ENCODE results near the gene STK32C.
"Not testable (repeated sequence)": the region's sequence is repeated elsewhere in the genome, so short reads cannot be mapped to it uniquely, and the experiment has no call there.

STK32C gene

DNA sequence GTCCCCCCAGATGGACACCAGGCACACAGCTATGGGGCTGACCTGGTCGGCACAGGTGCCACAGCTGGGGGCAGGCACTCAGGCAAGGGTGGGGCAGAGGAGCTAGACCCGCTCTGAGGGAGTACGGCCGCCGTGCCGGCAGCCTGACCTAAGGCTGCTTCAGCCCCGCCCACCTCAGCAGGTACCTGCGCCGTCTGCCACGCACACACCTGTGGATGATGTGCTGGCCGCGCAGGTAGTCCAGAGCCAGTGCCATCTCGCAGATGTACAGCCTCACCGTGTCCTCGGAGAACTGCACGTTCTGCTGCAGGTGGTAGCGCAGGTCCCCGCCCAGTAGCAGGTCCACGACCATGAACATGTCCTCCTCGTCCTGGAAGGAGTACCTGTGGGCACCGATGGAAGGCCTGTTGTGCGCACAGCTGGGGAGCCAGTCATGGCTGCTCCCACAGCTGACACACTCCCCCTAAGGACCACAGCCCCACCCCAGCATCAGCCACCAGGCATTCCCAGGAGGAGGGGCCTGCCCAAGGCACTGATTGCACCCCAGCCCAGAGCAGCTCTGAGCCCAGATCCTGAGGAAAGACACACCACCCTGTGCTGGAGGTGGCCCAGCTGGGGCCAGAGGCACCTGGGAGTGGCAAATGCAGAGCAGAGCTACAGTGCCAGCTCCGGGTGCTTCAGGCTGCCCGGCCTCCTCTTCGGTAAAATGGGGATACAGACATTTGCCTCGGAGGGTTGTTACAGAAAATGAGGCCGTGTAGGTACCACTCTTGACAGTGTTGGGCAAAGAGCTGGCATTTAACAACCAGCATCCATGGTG lies 81.0 kb downstream of the STK32C start:
- no peak for DNase-seq

DNA sequence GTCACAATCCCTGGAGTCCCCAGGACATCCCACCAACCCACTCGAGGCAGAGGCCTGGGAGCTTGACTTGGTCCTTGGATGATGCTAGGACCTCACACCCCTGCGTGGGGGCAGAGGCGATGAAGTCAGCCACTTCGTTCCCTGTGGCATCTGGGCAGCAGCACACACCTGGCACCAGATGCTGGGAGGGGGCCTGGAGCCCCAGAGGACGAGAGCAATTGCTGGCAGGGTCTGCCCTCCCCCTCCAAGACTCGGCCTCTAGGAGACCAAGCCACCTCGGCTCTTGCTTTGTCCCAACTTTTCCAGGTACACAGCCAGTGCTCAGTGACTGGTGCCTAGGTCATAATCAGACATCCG lies 81.9 kb downstream of the STK32C start:
- no peak for DNase-seq

DNA sequence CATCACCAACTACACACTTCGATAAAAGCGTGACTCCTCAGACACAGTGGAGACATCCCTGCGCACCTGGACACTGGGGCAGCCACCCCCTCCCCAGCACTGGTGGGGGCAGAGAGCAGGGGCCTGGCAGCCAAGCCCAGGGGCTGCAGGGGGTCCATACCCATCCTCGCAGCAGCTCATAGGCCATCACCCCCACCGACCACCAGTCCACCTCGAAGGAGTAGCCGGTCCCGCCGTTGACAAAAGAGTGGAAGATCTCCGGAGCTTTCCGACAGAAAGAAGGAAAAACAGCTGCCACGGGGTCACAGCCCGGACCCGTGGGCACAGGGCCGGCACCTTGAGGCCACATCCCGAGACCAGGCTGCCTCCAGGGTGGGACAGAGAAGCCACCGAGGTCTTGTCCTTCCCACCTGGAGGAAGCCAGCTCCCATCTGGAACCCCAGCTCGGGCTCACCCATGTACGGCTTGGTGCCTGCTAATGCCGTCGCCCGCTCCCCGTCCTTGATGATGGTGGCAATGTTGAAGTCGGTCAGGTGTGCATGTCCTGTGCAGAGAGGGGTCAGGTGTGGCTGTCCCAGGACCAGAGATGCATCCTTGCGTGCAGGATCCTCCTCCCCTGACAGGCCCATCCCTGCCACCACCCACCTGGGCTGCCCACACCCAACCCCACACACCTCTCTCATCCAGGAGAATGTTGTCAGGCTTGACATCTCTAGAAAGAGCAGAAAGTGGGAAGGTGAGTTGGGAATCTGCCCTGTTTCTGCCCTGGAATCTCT lies 82.5 kb downstream of the STK32C start:
- no peak for DNase-seq

DNA sequence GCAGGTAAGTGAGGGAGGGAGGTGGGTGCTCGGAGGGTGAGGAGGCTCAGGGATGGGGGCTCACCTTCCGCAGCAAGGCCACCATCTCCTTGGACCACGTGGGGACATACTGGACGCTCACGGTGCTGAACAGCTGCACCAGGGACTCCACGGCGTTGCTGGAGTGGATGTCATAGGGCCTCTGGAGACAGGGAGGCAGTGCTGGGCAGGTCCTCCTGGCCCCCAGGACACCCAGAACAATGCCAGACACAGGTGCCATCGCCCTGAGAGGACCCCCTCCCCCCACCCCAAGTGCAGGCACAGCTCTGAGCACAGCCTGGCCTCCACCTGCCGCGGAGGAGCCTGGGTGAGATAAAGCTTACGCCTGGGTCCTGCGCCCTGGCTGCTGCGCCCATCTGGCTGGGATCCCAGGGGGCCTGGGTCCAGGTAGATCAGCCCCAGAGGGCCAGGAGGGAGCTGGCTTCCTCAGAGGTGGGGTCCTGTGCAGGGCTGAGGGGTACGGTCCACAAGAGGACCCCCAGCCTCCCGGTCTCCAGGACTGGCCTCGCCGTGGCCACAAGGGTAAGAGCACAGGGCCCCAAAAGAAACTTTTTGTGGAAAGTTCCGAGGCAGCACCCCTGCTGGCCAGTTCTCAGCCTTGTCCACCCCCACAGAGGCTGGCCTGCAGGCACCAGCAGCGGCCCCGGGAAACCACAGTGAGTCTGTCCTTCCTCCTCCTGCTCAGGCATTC lies 83.2 kb downstream of the STK32C start:
- no peak for DNase-seq

DNA sequence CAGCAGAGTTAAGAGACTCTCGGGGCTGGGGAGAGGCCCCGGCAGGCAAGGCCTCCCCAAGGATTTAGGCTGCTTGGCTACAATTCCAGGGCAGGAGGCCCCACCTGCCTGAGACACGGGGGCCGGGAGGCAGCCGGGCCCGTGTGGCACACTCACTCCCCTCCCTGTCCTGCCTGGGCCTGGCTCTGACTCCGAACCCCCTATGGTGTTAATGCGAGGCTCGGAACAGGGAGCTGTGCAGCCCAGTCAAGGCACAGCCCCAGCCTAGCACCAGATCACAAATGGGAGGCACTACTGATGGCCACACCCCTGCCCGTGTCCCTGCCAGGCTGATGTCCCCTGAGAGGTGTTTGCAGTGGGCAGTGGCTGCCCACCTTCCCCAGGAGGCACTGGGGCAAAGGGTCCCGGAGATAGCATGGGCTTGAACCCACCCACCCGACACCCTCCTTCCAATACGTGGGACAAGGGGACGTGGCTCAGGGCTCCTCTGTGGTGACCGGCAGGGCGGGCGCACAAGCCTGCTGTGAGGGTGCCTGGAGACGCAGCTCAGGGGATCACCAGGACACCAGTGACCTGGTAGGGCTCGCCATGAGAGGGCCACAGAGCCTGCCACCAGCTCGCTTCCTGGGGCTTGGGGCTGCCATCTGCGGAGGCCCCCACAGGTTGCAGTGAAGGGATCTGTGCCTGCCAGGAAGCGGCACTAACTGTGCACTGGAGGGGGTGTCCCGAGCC lies 84.0 kb downstream of the STK32C start:
- DNase-seq = no peak

DNA sequence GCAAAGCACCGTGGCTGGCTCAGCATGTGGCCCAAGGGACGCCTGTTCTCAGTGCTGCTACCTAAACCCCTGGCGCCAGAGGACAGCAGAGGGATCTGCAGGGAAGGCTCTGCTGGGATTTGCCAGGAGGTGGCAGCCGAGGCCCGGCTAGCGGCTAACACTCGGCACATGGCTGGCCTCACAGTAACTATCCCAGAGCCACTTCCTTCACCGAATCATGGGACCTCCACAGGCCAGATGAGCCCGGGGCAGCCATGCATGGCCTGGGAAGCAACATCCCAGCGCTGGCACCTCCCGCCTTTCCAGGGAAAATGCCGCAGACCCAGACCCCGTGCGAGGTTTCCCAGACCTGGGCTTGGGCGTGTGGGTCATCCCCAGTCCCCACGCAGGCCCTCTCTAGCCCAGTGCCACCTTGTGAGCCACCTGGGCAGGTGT lies 84.6 kb downstream of the STK32C start:
- no peak for DNase-seq

DNA sequence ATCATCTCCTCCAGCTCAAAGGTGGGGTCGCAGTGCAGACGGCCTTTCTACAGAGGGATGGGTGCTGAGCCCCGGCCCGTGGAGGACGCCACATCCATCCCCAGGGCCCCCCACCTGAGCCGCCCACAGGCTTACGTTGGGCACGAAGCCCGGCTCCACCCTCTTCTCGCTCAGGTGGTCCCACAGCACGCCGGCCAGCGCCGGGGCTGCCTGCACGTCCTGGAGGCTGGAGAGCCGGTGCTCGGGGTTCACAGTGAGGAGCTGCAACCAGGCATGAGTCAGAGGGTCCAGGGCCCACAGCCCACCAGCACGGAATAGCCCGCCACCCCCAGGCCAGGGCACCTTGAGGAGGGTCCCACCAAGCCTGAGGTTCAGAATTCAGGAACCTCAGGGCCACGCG lies 85.0 kb downstream of the STK32C start:
- no peak for DNase-seq

DNA sequence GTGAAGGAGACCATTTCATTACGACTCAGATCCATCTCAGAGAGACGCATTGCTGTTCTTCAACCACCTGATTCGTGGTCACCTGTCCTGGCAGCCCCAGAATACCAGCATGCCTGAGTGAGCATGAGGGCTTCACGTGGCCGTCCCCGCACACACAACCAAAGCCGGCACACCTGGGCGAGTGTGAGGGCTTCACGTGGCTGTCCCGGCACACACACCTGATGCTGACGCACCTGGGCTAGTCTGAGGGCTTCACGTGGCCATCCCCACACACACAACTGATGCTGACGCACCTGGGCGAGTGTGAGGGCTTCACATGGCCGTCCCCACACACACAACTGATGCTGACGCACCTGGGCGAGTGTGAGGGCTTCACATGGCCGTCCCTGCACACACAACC lies 86.8 kb downstream of the STK32C start:
- not testable (repeated sequence) for DNase-seq

DNA sequence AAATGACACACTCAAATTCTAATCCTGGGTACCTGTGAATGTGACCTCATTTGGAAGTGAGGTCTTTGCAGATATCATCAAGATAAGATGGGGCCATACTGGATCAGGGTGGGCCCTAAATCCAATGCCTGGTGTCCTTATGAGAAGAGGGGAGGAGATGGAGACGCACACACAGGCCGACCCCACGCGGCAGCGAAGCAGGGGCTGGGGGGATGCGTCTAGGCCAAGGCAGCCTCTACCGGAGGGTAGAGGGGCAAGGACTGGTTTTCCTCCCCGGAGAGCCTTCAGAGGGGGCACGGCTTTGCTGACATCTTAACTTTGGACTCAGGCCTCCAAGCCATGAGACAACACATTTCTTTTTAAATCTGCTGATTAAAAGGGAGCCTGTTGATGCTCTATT lies 87.7 kb downstream of the STK32C start:
- DNase-seq = no peak

DNA sequence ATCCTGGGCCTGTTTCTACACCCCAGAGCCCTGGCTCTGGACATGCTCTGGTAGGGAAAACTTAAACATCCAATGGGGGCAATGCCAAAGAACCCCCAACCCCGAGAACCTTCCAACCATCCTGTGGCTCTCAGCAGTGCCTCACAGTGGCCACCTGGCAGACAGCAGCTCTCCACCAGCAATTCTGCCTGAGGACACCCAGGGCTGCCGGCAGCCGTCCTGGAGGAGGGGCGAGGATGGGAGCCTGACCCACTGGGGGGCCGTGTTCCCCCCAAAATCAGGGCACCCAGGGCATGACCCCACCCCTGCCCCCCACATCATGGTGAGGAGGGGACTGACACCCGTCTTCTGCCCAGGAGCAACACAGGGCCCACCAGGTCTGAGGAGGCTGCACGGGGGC lies 88.3 kb downstream of the STK32C start:
- no peak for DNase-seq

DNA sequence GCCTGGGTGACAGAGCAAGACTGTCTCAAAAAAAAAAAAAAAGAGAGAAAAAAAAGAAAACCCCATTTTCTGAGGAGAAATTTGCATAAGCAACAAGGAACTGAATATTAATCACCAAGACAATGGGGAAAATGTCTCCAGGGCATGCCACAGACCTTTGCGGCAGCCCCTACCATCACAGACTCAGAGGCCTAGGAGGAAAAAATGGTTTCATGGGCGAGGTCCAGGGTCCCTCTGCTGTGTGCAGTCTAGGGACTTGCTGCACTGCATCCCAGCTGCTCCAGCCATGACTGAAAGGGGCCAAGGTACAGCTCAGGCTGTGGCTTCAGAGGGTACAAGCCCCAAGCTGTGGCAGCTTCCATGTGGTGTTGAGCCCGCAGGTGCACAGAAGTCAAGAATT lies 91.3 kb downstream of the STK32C start:
- not testable (repeated sequence) for DNase-seq

DNA sequence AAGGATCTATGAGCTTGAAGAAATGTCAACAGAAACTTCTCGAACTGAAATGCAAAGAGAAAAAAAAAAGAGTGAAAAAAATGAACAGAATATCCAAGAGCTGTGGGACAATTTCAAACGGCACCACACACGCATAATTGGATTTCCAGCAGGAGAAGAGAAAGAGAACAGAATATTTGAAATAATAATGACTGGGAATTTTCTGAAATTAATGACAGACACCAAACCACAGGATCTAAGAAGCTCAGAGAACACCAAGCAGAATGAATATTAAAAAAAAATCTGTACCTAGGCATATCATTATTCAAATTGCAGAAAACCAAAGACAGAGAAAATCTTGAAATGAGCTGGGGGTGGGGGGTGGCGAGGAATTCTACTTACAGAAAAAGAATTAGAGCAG lies 93.8 kb downstream of the STK32C start:
- no peak for DNase-seq

DNA sequence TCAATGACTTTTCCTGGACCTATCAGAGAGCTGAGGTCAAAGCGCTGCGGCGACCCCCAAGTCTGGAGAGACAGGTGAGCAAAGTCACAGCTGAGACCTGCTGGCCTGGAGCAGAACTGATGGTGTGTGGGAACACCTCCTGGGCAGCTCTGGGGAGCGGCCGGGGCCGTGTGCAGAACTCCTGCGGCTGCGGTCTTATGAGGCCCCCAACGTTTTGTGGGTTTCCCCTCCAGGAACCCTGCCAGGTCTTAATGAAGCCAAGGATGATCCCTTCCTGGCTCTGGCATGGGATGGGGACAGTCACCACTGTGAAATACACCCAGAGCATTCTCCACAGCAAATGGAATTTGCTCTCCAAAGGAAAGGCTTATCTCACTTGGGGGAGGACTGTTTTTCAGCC lies 94.9 kb downstream of the STK32C start:
- no peak for DNase-seq

DNA sequence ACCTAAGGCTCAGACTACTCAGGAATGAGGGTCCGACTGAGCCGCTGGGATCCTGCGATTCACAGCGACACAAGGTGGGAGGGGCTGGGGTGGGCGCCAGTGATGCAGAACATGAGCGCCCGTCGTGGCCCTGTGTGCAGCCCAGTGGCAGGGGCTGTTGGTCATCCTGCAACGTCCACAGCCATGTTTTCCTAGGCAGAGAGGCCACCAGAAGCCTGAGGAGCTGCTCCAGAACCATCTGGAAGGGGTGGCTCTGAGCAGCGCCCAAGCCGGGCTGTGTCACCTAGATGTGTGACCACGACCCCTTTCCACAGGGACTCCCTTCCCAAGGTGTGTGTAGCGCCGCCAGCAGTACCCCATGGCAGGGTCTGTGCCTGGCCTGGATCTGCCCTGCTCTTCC lies 96.5 kb downstream of the STK32C start:
- no peak for DNase-seq

DNA sequence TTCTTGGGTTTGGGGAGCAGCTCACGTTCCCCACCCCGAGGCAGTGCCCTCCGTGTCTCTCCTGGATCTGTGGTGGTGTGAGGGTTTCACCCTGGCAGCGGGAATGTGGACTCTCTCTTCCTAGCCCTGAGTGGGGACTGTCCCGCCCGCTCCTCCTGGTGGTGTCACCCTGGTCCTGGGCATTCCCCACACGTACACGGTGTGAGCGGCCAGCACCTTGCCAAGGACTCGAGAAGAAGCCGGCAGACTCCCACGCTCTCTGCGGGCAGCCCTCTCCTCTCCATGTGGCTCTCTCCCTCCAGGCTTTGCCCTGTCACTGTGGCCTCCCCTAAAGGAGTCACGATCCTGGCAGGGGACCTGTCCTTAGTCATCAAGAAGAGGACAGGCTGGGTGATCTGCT lies 97.0 kb downstream of the STK32C start:
- no peak for DNase-seq

DNA sequence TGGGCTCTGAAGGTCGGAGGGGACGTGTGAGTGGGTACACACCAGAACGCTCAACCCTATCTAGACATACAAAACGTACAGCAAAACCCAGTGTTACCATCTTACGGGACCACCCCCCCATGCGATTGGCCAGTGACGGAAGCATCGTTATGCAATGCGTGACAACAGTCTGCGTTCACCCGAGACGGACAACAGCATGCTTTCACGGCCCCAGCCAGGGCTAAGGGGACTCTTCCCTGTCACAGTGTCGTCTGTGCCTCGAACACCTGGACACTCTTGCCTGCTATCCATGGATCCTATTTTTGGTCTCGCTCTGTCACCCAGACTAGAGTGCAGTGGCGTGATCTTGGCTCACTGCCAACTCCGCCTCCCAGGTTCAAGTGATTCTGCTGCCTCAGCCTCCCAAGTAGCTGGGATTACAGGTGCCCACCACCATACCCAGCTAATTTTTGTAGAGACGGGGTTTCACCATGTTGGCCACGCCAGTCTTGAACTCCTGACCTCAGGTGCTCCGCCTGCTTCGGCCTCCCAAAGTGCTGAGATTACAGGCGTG lies 97.7 kb downstream of the STK32C start:
- DNase-seq = no peak

DNA sequence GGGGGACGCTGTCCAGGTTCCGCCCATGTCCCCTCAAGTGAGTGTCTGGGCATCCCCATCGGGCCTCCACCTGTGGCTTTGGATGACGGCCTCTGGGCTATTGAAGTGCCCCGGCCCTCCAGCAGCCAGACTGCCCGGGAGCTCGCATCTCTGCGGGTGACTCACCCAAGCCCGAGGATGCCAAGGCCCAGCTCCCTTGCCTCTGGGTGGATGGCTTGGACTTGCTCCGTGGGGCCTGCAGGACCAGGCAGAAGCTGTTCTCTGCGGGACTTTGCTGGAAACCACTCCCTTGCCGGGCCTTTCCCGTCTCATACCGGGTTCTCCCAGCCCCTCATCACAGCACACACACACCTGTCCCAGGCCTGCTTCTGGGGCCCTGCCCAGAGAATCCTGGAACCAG lies 98.6 kb downstream of the STK32C start:
- DNase-seq = no peak

DNA sequence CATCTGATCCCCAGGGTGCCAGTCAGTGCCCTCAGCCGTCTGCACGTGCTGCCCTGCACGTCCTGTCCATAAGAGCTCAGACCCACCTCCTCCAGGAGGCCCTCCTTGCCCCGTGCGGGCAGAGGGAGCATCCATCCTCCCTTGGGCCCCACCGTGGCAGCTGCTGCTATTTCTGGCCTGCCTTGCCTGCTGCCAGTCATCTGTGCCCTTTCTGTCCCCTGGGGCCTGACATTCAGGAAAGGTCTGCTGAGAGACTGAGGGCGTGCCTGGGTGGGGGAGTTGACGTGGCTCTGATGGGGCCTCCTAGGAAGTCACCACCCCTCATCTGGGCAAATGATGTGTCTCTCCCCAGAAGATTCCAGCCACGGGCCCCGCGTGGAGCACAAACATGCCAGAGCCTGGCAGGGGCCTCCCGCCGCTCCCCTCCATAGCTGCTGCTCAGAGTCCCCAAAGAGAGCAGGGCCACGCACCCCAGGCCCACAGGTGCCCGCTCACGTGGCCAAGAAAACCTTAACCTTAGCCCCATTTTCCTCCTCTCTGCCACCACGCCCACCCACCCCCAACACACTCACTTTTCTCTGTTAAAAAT lies 99.2 kb downstream of the STK32C start:
- no peak for DNase-seq

DNA sequence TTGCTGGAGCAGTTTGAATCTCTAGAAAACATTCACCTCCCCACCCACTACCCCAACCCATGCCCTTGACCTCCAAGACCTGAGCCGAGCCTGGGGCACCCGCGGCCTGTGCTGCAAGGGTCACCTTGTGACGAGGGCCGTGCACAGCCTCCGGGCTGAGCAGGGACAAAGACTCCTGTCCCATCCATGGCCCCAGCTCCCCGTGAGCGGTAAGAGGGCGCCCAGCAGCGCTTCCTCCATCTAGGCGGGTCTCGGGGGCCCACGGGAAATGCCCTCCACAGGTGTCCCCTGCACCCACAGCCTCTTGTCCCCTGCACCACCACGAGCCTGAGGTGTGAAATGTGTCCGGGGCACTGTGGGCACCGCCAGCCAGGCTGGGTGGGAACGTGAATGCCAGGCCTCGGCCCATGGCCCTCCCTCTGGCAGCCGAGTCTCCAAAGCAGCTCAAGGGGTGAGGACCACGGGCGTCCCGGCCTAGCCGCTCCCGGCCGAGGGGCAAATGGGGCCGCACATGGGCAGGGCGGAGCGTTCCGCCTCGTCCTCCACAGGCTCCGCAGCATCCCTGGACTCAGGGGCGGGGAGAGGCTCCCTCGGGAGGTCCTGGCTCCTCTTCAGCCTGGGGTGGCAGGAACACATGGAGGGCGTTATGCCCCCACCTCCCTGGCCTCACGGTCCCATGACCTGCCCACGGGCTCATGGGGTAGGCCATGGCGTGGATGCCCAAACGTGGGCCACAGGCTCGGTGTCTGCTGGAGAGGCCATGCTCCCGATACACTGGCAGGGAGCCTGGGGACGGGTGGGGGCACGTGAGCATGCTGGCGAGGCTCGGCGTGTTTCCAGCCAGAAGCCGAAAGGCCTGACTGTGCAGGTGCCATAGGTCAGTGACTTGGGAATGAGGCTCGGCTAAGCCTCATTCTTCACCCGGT lies 100.0 kb downstream of the STK32C start:
- DNase-seq = no peak

DNA sequence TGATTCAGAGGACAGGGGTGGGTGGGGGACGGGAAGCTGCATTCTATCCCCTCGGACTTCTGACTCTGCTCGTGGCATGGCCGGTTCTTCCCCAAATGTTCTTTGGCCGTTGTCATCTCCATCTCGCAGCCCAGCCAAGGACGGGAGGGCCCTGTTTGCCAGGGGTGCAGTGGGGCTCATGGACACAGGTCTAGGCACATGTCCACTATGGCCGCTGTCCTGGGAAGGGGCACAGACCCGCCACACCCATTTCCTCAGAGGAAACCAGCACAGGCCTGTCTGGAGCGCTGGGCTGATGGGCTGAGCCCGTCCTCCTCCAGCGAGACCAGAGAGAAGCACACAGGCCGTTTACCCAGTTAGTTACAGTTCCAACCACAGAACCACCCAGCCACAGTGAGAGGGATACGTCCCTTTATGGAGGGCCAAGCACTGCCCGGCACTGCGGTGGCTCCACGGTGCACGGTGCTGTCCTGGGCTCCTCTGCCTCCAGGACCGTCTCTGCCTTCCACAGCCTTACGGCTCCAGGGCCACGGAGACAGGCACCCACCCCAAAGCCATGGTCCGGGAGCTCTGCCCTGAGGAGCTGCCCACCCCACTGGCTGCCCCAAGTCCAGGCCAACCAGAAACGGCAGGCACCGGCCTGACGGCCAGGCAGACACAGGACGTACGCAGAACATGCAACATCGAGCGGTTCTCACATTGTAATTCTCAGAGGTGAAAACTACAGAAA lies 100.8 kb downstream of the STK32C start:
- no peak for DNase-seq

DNA sequence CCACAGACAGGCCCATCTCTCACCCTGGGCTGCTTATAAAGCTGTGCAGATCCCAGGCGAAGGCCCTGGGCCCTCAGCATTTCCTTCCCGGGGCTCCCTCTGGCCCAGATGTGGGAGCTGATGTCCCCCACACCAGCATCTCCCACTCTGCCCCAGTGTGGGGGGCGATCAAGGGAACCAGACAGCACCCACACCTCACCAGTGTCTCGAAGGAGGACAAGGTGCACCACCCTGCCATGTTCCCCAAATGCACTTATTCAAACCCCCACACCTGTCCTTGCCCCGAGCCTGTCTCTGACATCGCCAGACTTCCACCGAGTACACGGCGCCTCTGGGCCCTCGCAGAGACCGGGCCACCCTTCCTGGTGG lies 101.4 kb downstream of the STK32C start:
- DNase-seq = no peak

All from NCI-H748 treated with DMSO at 0.1 percent for 48 hours (cell line).